ENCODE results near the gene FAM83B.

DNA sequence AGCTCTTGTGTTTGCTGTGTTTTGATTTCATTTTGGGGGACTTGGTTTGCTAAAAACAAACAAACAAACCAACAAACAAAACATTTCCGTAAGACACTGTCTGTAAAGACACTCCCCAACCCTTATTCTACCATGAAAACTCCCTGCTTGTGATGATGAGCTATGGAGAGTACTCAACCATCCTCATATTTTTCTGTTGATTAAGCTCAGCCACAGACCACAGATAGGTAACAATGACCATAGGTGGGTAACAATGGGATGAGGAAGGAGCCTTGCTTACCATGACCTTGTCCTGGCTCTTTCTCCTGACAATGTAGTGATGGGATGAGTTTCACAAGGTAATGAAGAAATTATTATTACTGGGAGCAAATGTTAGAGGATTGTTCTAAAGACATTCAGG, 11.4 kb upstream of the FAM83B start:
- TF ChIP-seq CTCF (conservative IDR thresholded peaks at IDR 0.05): no peak
- no peak for TF ChIP-seq EZH2 (IDR thresholded peaks at IDR 0.05; ENCODE audit: low read depth)
